Activated naive CD4-positive, alpha-beta T cell treated with Interleukin-2 at 50 U/mL for 16 hours (primary cell): ENCODE results near the gene LRRTM2.
"Not testable (repeated sequence)": the region's sequence is repeated elsewhere in the genome, so short reads cannot be mapped to it uniquely, and the experiment has no call there.

Experiments used
- DNase-seq: peaks from one replicate; pipeline ENCODE4 v3.0.0-alpha.2; 2020

LRRTM2 gene

DNA sequence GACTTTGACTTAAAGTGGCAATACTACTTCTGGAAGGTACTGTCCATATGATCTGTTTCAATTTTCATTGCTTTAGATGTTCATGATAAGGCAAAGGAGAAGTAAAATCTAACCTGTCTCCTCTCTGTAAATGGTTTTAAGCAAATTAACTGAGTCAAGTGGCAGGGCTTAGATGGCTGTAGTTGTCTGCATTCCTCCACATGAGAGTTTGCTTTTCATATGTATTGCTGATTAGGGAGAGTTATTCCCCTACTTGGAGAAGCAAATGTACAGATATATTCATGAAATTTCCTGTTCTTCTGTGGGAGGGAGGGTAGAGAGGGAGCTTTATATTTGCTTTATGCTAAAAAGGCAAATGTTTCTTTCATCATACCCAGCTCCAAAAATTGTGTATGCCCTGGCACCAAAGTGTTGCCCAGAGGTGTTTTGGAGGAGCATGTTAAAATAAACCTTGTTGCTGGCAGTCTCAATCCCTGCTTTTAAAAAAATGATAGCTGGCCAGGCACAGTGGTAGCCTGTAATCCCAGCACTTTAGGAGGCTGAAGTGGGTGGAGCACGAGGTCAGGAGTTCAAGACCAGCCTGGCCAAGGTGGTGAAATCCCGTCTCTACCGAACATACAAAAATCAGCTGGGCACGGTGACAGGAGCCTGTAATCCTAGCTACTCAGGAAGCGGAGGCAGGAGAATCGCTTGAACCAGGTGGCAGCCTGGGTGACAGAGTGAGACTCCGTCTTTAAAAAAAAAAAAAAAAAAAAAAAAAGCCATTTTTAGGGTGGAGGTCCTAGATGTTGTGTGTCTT lies 3.5 kb upstream of the LRRTM2 start:
- no peak for DNase-seq

DNA sequence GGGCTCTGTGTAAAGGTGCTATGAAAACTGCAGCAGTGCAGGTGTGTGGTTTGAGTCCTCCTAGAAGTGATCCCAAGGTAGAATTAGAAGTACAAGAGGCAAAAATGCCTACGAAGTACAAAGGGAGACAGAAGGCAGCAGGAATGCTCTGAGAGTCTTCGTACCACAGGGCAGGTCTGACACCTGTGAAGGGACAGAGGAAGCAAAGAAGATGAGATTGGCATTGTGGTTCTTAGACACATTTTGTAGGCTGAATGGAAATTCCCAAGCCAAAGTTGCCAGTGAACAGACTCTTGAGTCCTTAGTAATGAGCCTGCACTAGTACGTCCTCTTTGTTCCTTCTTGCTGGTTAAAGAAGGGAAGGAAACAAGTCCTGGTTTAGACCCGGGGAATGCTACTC lies 1.7 kb upstream of the LRRTM2 start:
- DNase-seq, result no peak

DNA sequence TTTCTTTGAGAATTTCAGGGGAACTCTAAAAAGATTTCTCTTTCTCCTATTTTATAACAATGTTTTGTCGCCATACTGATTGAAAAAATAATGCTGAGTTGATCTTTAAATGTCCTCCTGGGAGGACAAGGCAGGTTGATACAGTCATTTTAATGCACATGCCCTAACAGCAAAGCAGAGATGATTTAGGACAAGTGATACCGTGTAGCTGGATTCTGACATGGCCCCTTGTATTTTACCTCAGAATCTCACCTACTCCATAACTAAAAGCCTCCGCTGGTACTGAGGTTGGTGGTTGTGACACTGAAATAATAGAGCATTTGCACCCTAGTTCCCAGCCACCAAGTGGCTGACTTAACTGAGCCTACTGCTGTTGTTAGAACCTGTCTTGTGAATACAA lies 811 bp upstream of the LRRTM2 start:
- no peak for DNase-seq

DNA sequence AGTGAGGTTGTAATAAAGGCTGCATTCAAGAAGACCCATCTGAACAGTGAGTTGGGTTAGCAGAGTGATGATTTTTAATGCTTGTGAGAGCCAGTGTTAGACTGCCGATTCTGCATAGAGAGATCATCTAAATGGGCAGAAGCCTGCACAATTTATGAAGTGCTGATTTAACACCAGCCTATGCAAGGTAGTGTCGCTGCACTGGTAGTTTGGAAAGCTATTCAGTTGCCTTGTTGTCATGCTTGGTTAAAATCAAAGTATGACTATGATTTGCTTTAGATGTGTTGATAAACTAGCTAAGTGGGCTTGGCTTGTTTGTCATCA lies 379 bp upstream of the LRRTM2 start:
- DNase-seq, result no peak

DNA sequence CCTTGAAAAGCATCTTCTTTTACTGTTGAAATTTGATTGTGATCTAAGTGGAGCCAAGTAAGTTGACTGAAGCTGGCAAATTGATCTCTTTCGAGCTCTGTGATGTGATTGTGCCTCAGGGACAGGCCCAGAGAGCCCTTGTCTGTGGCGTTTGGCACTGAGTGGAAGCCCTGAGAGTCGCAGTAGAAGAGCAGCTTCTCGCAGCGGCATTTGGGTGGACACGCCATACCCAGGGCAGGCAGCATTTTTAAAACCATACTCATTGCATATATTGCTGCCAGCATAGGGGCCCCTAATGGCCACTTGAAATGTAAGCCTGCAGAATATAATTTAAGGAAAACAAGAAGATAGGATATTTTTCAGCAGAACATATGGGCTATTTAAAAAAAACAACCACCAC lies 894 bp downstream of the LRRTM2 start:
- DNase-seq, result no peak

DNA sequence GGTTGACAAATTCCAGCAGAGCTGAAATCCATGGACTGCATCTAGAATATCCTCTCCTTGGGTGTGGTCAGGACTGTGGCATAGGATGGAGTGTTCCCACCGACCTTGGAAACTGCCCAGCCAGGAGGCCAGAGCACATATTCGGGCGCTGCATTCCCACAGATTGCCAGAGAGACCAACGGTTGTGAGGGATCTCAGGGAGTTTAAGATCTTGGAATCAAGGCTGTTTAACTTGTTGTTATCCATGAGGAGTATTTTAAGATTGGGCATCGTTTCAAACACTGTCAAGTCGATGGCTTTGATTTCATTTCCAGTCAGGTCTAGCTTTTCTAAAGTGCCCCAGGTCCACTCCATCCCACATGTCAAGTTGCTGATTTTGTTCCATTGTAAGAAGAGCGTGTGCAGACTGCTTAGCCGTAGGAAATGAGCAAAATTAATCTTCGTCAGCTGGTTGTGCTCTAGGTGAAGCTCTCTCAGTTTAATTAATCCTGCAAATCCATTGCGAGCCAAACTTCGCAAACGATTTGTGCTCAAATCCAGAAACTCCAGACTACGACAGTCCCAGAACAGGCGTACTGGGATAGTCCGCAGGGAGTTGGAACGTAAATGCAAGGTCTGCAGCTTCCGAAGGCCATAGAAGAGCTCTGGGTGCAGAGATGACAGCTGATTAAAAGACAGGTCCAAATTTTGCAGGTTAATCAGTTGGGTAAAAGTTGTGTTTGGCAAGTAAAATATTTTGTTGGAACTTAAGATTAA lies 1.5 kb downstream of the LRRTM2 start:
- DNase-seq, result no peak

DNA sequence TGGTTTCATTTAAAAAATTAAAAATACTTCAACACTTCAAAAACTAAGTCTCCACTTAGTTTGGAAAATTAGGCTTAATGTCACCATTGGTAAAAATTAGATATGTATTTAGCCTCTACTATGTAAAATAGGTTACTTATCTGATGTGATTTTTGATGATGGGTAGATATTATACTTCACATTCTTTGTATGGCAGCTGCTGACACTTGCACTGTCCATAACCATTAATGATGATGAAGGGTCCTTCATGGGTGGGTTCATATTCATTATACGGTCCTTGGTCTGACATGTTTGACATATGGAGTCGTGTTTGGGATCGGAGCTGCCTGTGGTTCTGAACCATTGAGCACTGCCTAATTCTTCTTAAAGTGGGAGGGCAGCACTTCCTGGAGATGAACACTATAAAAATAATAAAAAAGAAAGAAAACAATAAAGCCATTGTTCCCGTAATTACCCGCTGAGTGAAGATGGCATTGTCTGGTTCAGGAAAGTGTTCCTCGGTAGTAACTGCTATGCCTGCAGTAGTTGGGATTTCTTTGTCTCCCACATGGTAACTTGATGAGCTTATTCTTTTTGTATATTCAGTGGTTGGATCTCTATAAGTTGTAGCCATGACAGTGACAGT lies 2.2 kb downstream of the LRRTM2 start:
- no peak for DNase-seq

DNA sequence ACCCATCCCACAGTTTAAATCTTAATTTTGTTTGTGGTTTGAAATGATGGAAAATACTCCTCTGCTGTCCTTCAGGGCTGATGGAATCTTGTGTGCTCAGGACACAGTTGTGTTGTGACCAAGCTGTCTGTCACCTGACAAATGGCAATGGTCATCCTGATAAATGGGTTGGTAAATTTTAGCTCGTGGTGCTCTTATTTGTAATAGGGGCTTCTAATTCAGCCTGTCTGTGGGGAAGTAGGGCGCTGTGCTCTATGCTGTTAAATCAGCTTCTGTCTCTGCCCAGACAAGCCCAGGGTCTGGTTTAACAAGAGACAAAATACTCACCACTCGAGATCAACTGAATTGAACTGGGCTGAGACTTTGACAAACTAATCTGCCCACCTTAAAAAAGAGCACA lies 4.5 kb downstream of the LRRTM2 start:
- DNase-seq, result no peak

DNA sequence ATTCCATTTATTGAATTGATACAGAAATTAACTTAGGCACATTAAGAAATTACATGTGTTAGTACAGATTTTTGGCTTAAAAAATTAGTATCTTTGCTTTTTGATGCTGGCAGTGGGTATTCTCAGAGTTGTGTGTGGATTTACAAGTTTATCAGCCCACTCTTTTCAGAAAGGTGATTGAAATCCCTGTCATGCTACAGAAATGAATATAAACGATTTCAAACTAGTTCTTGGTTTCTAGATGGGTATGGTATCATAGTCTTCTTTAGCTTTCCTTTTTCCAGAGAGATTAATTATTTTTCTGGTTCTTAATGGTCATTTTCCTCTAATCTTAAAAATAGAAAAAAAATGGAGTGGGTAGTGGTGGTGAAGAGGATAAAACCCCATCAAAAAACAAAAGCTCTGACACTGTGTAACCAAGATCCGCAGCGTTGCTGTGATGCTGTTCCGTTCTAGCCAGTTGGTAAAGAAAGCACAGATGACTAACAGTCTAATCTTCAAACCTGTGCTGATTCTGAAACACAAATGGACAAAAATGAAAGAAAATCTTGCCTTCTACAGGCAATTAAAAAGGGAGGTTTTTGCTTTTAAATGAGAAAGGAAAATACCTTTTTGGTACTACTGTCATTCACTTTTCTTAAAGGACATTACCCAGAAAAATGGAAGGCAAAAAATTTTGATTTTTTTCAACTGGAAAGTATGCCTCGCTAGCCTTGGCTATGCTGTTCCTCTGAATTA lies 5.2 kb downstream of the LRRTM2 start:
- DNase-seq, result peak; percentile 8

DNA sequence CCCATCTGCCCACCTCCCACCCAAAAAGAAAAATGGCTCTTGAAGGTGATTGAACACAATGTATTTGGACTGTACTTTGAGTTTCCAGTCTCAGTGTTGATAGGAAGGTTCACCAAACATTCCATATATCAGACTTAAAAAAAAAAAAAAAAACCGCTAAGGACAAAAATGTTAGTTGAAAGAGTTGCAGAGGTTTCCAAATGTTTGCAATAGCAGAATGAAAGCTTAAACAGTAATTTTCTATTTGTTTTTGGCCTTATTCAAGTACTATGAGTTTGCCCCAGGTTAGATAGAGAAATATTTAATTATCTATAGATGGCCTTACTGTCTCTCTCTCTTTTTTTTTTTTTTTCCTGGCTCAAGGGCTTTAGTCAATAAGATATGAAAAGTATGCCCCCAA lies 6.1 kb downstream of the LRRTM2 start:
- DNase-seq, result no peak

DNA sequence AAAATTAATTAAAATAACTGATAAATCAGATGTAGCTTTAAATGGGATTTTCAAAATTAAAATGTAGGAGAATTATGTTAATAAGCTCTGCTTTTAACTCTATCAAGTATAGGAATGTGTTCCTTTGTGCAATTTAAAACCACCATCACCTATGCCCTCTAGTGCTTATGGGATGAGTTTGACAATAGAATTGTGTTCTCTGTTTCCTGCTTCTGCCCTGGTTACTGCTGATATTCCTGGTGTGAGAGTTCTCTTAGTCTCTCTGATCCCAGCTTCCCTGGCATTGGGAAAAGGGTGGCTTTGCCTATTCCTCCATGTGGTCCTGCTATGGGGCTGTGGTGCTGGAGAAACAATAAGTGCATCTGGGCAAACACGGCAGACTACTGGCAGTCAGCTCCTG lies 8.1 kb downstream of the LRRTM2 start:
- no peak for DNase-seq

DNA sequence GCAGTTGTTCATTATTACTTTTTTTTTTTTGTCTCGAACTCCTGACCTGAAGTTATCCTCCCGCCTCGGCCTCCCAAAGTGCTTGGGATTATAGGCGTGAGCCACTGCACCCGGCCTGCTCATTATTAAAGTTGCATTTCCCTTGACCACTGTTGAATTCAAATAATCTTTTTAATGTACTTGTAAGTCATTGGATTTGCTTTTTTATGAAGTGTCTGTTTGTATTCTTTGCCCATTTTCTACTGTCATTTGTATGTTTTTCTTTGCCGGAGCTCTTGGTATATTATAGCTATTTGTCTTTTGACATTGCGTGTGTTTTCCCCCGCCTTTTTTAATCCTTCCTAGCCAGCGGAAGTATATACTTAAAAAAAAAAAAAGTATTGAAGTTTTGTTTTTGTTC lies 22.0 kb downstream of the LRRTM2 start:
- DNase-seq, result no peak

DNA sequence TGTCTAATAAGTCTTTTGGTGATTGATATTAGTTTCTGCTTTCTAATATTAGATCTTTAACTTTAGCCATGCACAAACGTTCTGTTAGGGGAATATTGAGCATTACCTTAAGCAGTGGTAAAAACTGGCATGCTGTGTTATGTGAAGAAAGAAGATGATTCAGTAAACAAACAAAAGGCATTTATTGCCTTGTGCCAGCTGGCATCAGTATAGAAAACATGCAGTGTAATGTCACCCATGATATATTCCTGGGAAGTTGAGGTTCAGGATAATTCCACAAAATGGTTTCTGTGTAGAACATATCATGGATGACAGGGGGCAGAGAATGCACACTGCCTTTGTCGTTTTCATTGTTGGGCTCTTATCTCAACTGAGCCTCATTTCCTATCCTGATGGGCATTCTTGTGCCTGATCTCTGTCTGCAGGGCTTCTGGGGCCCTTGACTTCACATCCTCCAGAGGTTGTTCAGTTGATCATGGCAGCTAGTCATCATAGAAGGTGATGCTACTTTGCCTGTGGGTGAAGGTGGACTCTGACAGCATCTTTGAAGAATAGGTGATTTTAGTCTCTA lies 24.2 kb downstream of the LRRTM2 start:
- no peak for DNase-seq

DNA sequence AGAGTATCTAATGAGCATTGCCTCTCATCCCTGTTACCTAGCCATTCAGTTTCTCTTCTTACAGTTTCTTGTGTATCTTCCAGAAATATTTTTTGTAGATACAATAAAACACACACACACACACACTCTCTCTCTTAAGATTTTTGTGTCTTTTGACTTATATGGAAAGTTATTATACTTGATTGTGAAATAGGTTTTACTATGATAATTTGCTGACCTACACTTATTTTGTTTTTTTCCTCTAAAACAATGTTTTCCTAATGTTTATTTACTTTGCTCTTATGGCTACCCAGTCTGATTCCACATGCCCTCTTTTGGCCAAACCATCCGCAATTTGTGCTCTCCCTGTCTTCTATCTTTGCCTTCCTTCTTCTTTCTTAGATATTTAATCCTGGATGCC lies 25.3 kb downstream of the LRRTM2 start:
- no peak for DNase-seq

DNA sequence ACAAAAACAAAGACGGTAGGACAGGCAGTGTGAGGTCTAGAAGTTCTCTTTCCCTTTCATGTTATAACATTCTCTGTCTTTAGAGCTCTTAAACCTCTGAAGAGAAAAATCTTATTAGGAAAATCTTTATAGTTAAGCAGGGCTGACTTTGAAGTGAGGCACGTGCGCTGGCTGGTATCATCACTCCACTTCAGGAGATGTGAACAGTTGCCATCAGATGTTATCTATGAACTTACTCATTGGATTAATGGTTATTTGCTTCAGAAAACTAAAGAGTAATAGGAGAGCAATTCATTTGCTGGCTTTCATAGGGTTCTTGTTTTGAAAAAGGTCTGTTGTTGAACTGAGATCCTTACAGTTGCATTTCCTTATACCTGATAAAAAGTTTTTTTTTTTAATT lies 25.7 kb downstream of the LRRTM2 start:
- DNase-seq, result no peak

DNA sequence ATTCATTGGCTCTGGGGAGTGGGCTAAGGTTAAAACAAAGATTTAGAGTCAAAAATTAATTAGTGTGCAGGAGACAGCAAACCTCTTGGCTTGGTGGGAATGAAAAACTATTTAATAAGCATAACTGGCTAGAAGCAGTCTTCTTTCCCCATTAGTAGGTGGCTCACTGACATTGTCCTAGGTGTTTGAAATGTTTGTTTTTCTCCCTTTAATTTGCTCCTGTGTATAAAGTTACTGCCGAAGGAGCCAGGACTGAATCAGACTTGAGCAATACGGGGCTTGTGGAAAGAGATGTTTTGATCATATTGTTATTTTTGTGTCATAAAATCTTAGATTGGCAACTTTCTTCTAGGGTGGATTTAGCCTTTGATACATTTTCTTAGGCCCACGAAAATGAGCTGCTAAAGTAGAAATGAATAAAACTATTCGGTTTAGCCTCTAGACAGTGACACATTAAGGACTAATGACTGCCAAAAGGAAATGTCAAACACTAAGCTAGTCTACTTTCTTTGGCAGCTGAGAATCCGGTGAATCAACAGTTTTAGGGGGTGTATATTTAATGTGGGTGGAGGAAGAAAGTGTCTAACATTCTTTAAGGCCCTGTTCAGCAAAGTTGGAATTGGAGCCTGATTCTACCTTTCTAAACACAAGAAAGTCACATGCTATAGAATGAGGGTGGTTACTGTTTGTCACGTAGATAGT lies 30.2 kb downstream of the LRRTM2 start:
- no peak for DNase-seq

DNA sequence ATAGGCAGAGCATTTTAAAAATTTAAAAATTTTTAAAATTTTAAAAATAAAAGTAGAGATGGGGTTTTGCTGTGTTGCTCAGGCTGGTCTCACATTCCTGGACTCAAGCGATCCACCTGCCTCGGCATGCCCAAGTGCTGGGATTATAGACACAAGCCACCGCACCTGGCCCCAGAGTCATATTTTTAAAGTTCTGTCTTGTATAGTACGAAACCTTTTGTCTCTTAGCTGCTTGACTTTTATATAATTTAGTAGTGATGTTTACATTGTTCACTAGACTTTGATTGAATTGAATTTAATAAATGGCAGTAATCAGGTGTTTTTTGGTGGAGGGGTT lies 31.0 kb downstream of the LRRTM2 start:
- no peak for DNase-seq

DNA sequence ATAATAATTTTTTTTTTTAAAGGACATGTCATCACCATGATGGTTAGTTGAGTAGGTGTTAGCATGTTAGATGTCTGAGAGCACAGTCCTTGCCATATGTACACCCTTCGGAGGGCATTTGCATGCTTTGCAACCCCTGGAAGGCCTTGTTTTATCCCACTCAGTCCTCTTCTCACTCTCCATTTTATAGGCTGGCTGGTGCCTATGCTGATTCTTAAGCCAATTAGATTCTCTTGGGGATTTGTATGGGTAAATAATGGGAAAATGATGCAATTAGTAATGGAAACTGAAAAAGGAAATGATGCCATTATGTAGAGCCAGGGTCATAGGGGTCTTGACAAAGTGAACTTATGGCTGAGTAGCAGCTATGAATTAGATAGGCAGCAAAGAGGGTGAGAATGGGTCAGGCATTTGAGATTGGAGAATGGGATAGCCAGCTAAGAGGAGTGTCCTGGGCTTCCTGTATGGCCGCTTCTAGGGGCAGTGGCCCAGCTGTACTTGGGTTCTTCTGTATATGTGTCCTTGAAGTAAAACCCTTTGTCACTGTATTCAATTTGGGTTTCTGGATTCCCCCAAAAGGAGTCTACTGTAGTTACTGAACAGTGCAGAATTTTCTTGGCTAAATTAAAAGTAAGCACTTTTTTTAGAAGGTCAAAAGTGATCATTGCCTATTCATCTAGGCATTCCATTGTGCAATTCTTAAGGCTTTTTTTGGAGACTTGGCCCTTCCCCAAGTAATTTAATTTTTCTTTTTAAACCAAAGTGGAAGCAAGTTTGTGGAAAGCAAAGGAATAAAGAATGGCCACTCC lies 31.6 kb downstream of the LRRTM2 start:
- no peak for DNase-seq

DNA sequence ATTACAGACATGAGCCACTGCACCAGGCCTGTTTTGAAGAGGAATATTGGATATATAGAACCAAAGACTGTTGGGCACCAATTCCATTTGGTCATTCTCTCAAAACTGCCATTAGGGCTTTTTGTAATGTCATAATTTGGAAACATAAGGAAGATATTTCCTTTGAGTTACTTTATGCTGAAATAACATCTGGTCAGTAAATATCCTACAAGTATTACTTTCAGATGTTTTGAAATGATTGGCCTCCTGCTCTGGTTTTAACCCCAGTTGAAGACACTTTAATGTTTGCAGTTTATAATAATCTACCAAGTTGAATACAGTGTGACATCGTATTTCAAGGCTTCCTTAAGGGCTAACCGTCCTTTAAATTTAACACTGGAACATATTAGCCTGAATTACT lies 33.6 kb downstream of the LRRTM2 start:
- no peak for DNase-seq

DNA sequence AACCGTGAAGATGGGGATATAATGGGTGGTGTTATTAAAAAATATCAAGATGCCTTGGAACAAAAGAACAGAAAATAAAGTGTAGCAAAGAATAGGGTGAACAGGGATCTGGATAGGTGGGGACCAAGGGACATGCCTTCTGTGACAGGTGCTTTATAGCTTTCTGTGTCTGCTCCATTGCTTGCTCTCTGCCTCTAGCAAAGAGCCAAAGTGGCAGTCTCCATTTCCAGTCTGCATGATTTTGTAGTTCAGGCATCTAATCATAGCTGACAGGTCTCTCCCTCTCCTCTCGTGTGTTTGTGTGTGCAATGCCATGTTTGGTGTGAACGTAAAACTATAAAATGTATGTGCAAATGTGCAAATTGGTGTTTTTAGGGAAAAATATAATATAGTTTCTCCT lies 35.0 kb downstream of the LRRTM2 start:
- DNase-seq, result no peak

DNA sequence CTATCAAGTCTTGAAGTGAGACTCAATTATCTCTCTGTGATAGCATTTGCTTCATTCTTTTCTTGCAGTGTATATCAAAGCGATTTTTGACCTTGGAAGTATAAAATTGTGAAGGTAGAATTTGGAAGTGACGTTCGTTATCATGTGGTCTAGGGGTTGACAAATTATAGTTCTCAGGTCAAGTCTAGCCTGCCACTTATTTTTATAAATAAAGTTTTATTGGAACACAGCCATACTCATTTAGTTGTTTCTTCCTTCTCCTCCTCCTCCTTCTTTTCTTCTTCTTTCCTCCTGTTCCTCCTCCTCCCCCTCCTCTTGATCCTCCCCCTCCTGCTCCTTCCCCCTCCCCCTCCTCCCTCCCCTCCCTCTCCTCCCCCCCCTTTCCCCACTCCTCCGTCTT lies 38.0 kb downstream of the LRRTM2 start:
- DNase-seq, result no peak

DNA sequence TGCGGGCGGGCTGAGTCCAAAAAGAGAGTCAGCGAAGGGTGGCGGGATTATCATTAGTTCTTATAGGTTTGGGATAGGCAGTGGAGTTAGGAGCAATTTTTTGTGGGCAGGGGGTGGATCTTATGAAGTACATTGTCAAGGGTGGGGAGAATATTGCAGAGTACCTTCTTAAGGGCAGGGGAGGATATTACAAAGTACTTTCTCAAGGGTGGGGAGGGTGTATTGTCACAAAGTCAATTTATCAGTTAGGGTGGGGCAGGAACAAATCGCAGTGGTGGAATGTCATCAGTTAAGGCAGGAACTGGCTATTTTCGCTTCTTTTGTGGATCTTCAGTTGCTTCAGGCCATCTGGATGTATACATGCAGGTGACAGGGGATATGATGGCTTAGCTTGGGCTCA lies 40.3 kb downstream of the LRRTM2 start:
- not testable (repeated sequence) for DNase-seq
